Left lung (tissue), 10 donors: ENCODE data around the gene ATOH8. TPM values are rescaled to one million over a fixed set of nuclear protein-coding genes. Genes with fewer than 3 reads are reported as not detected.

Source experiments
- ATAC-seq: fragments of 200-7000 bp; cut with Tn5 transposase; one replicate; pipeline ENCODE4 v1.9.1; 2020; ENCODE audit warnings: moderate library complexity
- DNase-seq, 4 donors: peaks; one replicate each; pipeline ENCODE4 v3.0.0-alpha.2; 2013 to 2020
- H3K27ac ChIP-seq, 2 donors: fragments of 200-600 bp; sonication (generic) in 1 of 2; one replicate each; pipeline versions ENCODE4 v1.5.0 to v1.8.0; 2020 to 2021
- H3K27me3 ChIP-seq, 2 donors: fragments of 200-600 bp; sonication (generic) in 1 of 2; one replicate each; pipeline versions ENCODE4 v1.5.0 to v1.8.0; 2020 to 2021
- H3K36me3 ChIP-seq, 2 donors: fragments of 200-600 bp; sonication (generic) in 1 of 2; one replicate each; pipeline versions ENCODE4 v1.5.0 to v1.8.0; 2020 to 2021
- H3K4me1 ChIP-seq, 2 donors: fragments of 200-600 bp; one replicate each; pipeline ENCODE4 v1.8.0; 2021
- H3K4me3 ChIP-seq, 2 donors: fragments of 200-600 bp; sonication (generic) in 1 of 2; one replicate each; pipeline versions ENCODE4 v1.5.0 to v1.8.0; 2020 to 2021; ENCODE audit warnings: mild to moderate bottlenecking in 1 of 2
- H3K9me3 ChIP-seq, 2 donors: fragments of 200-600 bp; sonication (generic) in 1 of 2; one replicate each; pipeline versions ENCODE4 v1.5.0 to v1.8.0; 2020 to 2021
- intact Hi-C, 2 donors: fragments of 100-400 bp; cut with DNase I; formaldehyde crosslinking; loops; one replicate each; pipeline versions ENCODE4 v1.11.2 to v1.14.2; 2022
- polyA plus RNA-seq, 6 donors: library from polyadenylated mRNA; unstranded; fragments of 120-200 nt; gene quantifications; one replicate each; pipeline ENCODE4 v1.2.1, GENCODE V29; 2013; ENCODE audit not compliant: insufficient read length in 6 of 6
- total RNA-seq, 2 donors: library from RNA; stranded (reverse); fragmentation: NEBNext Ultra II Directional; extraction: Animal tissue kit (Norgen Biotek cat#: 25700); gene quantifications; one replicate each; pipeline ENCODE4 v1.2.1, GENCODE V29; 2021
- TF ChIP-seq, protein P1 (sequence below), 2 donors: fragments of 200-600 bp; sonication (generic) in 1 of 2; IDR thresholded peaks; one replicate each; pipeline versions ENCODE4 v1.5.0 to v1.8.0; 2021; ENCODE audit warnings: antibody characterized with exemption in 2 of 2
- donor health status: DM: no; HTN: yes; CAD: no.
- donor health status: DM: no; HTN: no; CAD: no.

ATOH8 gene
- total and polyA plus RNA-seq, 8 donors = 24.7 to 36.5 (median 34.3) TPM

GRCh38 chr2:85772019-85772745 is 18.4 kb downstream of the ATOH8 start:
- Histone ChIP-seq H3K27me3 (peaks cover 0 to 10% of the 10 kb centered on the region in 2 donors), H3K36me3 (peaks cover 0 to 26% of the 10 kb centered on the region in 2 donors), H3K9me3 (no peaks in the 10 kb centered on the region), H3K4me3 (no peak overlapping the region), H3K27ac (peak overlapping the region; percentile 60 to 62), H3K4me1 (peaks cover 43 to 90% of the 10 kb centered on the region in 2 donors)
- TF ChIP-seq, protein P1, sequence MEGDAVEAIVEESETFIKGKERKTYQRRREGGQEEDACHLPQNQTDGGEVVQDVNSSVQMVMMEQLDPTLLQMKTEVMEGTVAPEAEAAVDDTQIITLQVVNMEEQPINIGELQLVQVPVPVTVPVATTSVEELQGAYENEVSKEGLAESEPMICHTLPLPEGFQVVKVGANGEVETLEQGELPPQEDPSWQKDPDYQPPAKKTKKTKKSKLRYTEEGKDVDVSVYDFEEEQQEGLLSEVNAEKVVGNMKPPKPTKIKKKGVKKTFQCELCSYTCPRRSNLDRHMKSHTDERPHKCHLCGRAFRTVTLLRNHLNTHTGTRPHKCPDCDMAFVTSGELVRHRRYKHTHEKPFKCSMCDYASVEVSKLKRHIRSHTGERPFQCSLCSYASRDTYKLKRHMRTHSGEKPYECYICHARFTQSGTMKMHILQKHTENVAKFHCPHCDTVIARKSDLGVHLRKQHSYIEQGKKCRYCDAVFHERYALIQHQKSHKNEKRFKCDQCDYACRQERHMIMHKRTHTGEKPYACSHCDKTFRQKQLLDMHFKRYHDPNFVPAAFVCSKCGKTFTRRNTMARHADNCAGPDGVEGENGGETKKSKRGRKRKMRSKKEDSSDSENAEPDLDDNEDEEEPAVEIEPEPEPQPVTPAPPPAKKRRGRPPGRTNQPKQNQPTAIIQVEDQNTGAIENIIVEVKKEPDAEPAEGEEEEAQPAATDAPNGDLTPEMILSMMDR (IDR thresholded peaks at IDR 0.05) = peak in 1 of 2 donors; percentile 28
- intact Hi-C loops = no loop called here
- ATAC-seq (peak; percentile 93), DNase-seq (peak; percentile 93 to 99 (median 97))

DNA sequence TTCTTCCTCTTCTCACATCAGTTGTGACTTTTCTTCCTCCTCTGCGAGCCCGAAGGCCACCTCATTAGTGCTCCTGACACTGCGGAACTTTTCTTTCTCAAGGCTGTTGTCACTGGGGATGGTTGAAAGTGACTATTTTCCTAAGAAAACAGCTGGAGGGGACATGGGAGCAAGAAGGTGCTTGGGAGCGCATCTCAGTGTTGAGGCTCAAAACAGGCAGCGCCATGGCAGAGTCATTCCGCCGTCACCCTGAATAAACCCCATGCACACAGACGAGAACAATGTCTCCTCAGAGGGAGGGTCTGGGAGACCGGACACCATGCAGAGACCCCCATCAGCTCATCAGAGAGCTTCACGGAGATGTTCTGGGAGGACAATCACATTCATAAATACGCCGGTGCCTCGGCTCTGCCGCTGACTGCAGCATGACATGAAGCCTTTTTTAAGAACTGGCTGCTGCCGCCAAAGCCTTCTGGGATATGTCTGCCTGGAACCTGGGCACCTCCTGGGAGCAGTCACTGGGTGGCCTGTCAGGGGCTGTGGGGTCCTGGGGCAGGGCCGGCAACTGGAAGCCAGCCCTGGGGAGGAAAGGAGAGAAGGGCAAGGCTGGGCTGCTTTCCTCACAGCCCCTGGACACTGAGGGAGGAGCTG is 19.2 kb downstream of the ATOH8 start:
- Histone ChIP-seq H3K4me1 (peaks cover 47 to 96% of the 10 kb centered on the region in 2 donors), H3K27me3 (peaks cover 0 to 10% of the 10 kb centered on the region in 2 donors), H3K4me3 (no peak overlapping the region), H3K27ac (peak overlapping the region; percentile 60 to 62), H3K36me3 (peaks cover 0 to 22% of the 10 kb centered on the region in 2 donors), H3K9me3 (no peaks in the 10 kb centered on the region)
- no peak for ATAC-seq
- TF ChIP-seq, protein P1 (IDR thresholded peaks at IDR 0.05) = no peak
- intact Hi-C loops = no loop called here
- no peak for DNase-seq

DNA sequence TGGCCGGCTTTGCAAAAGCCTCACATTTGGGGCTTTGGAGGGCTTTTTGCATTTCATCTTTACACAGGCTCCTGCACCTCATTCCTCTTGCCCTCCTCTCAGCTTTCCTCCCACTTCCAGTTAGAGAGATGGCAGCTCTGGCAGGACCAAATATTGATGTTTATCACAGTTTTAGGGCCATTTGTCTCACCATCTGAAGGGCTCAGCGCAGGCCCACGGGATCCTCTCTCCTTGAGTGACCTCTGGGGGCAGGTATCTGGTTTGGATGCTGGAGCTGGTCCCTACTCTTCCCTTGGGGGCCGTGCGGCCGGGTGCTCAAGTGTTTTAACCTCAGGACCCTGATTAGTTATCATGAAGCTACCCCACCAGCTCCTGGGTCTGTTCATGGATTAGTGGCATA is 19.9 kb downstream of the ATOH8 start:
- no peak for ATAC-seq
- no peak for DNase-seq
- Histone ChIP-seq H3K27me3 (peaks cover 0 to 10% of the 10 kb centered on the region in 2 donors), H3K4me3 (no peak overlapping the region), H3K36me3 (peaks cover 0 to 15% of the 10 kb centered on the region in 2 donors), H3K9me3 (no peaks in the 10 kb centered on the region), H3K4me1 (peaks cover 44 to 96% of the 10 kb centered on the region in 2 donors), H3K27ac (no peak overlapping the region)
- TF ChIP-seq, protein P1 (IDR thresholded peaks at IDR 0.05) = no peak
- intact Hi-C loops = no loop called here

DNA sequence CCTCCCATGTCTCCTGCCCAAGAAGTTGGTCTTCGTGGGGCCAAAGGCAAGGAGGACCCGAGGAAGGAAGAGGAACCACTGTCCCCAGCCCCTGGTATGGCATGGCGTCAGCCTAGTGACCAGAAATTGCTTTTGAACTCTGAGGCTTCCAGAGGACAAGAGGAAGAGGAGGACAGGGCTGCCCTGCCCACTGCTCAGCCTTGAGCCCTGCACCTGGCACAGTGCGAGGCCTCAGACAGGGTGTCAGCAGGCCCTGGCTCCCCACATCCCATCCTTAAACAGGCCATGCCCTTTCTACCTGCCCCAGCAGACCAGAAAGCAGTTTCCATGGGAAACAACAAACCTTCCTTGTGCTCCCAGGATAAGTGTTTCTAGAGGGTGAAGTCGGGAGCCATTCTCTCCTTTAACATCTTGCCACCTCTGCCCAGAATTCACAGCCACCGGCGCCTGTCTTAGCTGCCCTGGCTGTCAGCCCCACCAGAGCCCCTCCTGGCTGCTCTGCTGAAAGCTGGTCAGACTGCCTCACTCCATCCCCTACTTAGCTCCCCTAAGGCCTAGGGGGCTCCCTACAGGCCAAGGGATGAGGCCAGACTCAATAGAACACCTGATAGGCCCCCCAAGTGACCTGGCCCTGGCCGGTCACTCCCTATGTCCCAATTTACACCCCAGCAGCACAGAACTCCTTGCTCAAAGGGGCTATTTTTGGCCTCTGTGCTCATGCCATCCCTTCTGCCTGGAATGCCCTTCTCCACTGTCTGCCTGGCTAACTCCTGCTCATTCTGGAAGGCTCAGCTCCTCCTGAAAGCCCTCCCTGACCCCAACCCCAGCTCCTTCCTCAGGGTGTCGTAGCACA is 20.6 kb downstream of the ATOH8 start:
- DNase-seq = peak in 1 of 4 donors; percentile 54
- Histone ChIP-seq H3K4me3 (no peak overlapping the region), H3K36me3 (peaks cover 0 to 11% of the 10 kb centered on the region in 2 donors), H3K27me3 (peaks cover 0 to 10% of the 10 kb centered on the region in 2 donors), H3K4me1 (peaks cover 47 to 96% of the 10 kb centered on the region in 2 donors), H3K9me3 (no peaks in the 10 kb centered on the region), H3K27ac (peak overlapping the region in 1 of 2 donors; percentile 26)
- TF ChIP-seq, protein P1 (IDR thresholded peaks at IDR 0.05) = no peak
- intact Hi-C loops = no loop called here
- ATAC-seq = no peak
